WTC11 (cell line): ENCODE results near the gene PRPF31.

Experiments
- ARID4B ChIP-seq: sonication (generic); formaldehyde crosslinking; IDR thresholded peaks from 2 replicates; pipeline ENCODE4 v1.8.0; 2023; ENCODE audit warnings: missing genetic modification reagents, mild to moderate bottlenecking, borderline replicate concordance
- CREB1 ChIP-seq: sonication (generic); formaldehyde crosslinking; IDR thresholded peaks from 2 replicates; pipeline ENCODE4 v1.8.0; 2023; ENCODE audit warnings: mild to moderate bottlenecking, missing genetic modification reagents
- CTCF ChIP-seq: fragments of 200-600 bp; IDR thresholded peaks from 2 replicates; pipeline ENCODE4 v1.8.0; 2022; ENCODE audit warnings: antibody characterized with exemption
- ESRRA ChIP-seq: sonication (generic); formaldehyde crosslinking; IDR thresholded peaks from 2 replicates; pipeline ENCODE4 v1.8.1; 2022; ENCODE audit warnings: mild to moderate bottlenecking, missing genetic modification reagents, borderline replicate concordance
- FOXP4 ChIP-seq: sonication (generic); formaldehyde crosslinking; IDR thresholded peaks from 2 replicates; pipeline ENCODE4 v1.8.0; 2022; ENCODE audit warnings: mild to moderate bottlenecking, missing genetic modification reagents
- MYBL2 ChIP-seq: sonication (generic); formaldehyde crosslinking; IDR thresholded peaks from 2 replicates; pipeline ENCODE4 v1.8.1; 2023; ENCODE audit warnings: mild to moderate bottlenecking, moderate library complexity, missing genetic modification reagents
- NFYB ChIP-seq: sonication (generic); formaldehyde crosslinking; conservative IDR thresholded peaks from 2 replicates; pipeline ENCODE4 v1.8.0; 2022; ENCODE audit warnings: low read depth, missing genetic modification reagents
- NR3C1 ChIP-seq: sonication (generic); formaldehyde crosslinking; conservative IDR thresholded peaks from 2 replicates; pipeline ENCODE4 v1.8.1; 2023; ENCODE audit warnings: low read depth, mild to moderate bottlenecking, missing genetic modification reagents
- SOX15 ChIP-seq: fragments of 250-450 bp; sonication (Bioruptor Pico); IDR thresholded peaks from 2 replicates; pipeline ENCODE4 v1.9.0; 2021; ENCODE audit warnings: mild to moderate bottlenecking
- USF1 ChIP-seq: sonication (generic); formaldehyde crosslinking; IDR thresholded peaks from 2 replicates; pipeline ENCODE4 v1.8.0; 2022; ENCODE audit warnings: mild to moderate bottlenecking, missing genetic modification reagents
- ZNF281 ChIP-seq: sonication (generic); formaldehyde crosslinking; IDR thresholded peaks from 2 replicates; pipeline ENCODE4 v1.8.0; 2023; ENCODE audit warnings: mild to moderate bottlenecking, missing genetic modification reagents

- TF ChIP-seq USF1 (CRISPR knock-in tag) (no peak), NR3C1 (CRISPR knock-in tag) (no peak), CTCF (no peak), NFYB (no peak), CREB1 (no peak), ARID4B (CRISPR knock-in tag) (no peak), ZNF281 (no peak), SOX15 (CRISPR knock-in tag) (no peak), ESRRA (no peak), MYBL2 (CRISPR knock-in tag) (no peak), FOXP4 (CRISPR knock-in tag) (no peak)
Observed at GRCh38 chr19:54138489-54139256, 23.1 kb downstream of the PRPF31 start.
